ENCODE results near the gene KRT27. TPM values are rescaled to one million over a fixed set of nuclear protein-coding genes. Genes with fewer than 3 reads are reported as not detected.

The KRT27 gene
- total and polyA plus RNA-seq, 2 donors (not counting 3 experiments of a cell fraction or from before 2014, with no cell fraction given): not detected

DNA sequence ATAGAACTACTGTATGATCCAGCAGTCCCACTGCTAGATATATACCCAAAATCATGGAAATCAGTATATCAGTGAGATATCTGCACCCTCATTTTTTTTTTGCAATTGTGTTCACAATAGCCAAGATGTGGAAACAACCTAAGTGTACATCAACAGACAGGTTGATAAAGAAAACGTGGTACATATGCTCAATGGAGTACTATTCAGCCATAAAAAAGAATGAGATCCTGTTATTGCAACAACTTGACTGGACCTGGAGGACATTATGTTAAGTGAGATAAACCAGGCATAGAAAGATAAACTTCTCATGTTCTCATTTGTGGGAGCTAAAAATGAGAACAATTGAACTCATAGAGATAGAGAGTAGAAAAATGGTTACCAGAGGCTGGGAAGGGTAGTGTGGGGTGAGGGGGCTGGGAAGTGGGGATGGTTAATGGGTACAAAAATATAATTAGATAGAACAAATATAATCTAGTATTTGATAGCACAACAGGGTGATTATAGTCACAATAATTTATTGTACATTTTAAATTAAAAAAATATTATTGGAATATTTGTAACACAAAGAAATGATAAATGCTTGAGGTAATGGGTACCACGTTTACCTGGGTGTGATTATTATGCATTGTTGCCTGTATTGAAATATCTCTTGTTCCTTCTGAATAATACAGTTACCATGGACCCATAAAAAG lies 47.9 kb upstream of the KRT27 start:
- Histone ChIP-seq H3K9me3 (replicated peaks; ENCODE audit: control insufficient read depth, insufficient read depth, low read length) (no peaks in the 10 kb centered on the region), H3K4me3 (replicated peaks in 1 of 3; ENCODE audit: insufficient read depth in 1 of 3, low read depth in 1 of 3, low read length in 3 of 3) (no peak overlapping the region), H3K27me3 (ENCODE audit: control insufficient read depth in 2 of 2, insufficient read depth in 2 of 2, low read length in 2 of 2) (no peaks in the 10 kb centered on the region), H3K79me2 (ENCODE audit: control insufficient read depth, insufficient read depth, low read length) (no peaks in the 10 kb centered on the region), H3K9me1 (replicated peaks; ENCODE audit: control insufficient read depth, extremely low read depth, insufficient read depth, low read length) (no peaks in the 10 kb centered on the region), H3K9ac (replicated peaks; ENCODE audit: extremely low read depth, insufficient read depth, low read length) (no peak overlapping the region), H3K4me1 (ENCODE audit: control insufficient read depth, extremely low read depth, insufficient read depth, low read length) (no peaks in the 10 kb centered on the region), H3K27ac (ENCODE audit: insufficient read depth, low read depth, low read length) (no peak overlapping the region), H3K4me2 (ENCODE audit: insufficient read depth, low read length) (no peak overlapping the region), H3K36me3 (ENCODE audit: control insufficient read depth in 2 of 2, extremely low read depth in 1 of 2, insufficient read depth in 2 of 2, low read length in 2 of 2) (no peaks in the 10 kb centered on the region), H4K20me1 (replicated peaks; ENCODE audit: control insufficient read depth, extremely low read depth, insufficient read depth, low read length) (no peaks in the 10 kb centered on the region), H2AFZ (ENCODE audit: low read depth, low read length) (no peak overlapping the region)
- DNase-seq (ENCODE audit: low read depth, low spot score) (no peak), FAIRE-seq (no peak)
- BruUV-seq (replicated peaks): no TSS peak
- dilution Hi-C loops (cut with MboI; ENCODE audit: extremely low pct_ligation_motif_present, low sequenced_read_pairs) (no loop called here), intact Hi-C loops (cut with micrococcal nuclease) (no loop called here)
- CTCF ChIA-PET: no interaction called here
- POLR2A ChIA-PET: no interaction called here
- TF ChIP-seq MYC (IDR thresholded peaks at IDR 0.05; ENCODE audit: low read depth, low read length): no peak
- no peak for TF ChIP-seq FOS (IDR thresholded peaks at IDR 0.05; ENCODE audit: borderline replicate concordance, insufficient read depth, low read length)
- no peak for TF ChIP-seq JUN (IDR thresholded peaks at IDR 0.05; ENCODE audit: borderline replicate concordance, insufficient read depth, insufficient read length, low read depth)
- TF ChIP-seq POLR2AphosphoS5 (IDR thresholded peaks at IDR 0.05; ENCODE audit: insufficient read depth, low read depth, low read length): no peak
- TF ChIP-seq EZH2 (IDR thresholded peaks at IDR 0.05; ENCODE audit: borderline replicate concordance, low read depth, low read length, severe bottlenecking): no peak
- TF ChIP-seq, protein P1, sequence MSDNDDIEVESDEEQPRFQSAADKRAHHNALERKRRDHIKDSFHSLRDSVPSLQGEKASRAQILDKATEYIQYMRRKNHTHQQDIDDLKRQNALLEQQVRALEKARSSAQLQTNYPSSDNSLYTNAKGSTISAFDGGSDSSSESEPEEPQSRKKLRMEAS (IDR thresholded peaks at IDR 0.05; ENCODE audit: insufficient read depth, insufficient read length): no peak
- no peak for TF ChIP-seq GATA2 (IDR thresholded peaks at IDR 0.05; ENCODE audit: insufficient read depth, insufficient read length, low read depth, low read length)
- TF ChIP-seq, protein P2, sequence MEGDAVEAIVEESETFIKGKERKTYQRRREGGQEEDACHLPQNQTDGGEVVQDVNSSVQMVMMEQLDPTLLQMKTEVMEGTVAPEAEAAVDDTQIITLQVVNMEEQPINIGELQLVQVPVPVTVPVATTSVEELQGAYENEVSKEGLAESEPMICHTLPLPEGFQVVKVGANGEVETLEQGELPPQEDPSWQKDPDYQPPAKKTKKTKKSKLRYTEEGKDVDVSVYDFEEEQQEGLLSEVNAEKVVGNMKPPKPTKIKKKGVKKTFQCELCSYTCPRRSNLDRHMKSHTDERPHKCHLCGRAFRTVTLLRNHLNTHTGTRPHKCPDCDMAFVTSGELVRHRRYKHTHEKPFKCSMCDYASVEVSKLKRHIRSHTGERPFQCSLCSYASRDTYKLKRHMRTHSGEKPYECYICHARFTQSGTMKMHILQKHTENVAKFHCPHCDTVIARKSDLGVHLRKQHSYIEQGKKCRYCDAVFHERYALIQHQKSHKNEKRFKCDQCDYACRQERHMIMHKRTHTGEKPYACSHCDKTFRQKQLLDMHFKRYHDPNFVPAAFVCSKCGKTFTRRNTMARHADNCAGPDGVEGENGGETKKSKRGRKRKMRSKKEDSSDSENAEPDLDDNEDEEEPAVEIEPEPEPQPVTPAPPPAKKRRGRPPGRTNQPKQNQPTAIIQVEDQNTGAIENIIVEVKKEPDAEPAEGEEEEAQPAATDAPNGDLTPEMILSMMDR (IDR thresholded peaks at IDR 0.05; ENCODE audit: extremely low read depth in 1 of 2, insufficient read depth in 1 of 2, low read depth in 1 of 2, low read length in 2 of 2): no peak
- no peak for TF ChIP-seq POLR2A (IDR thresholded peaks at IDR 0.05; ENCODE audit: low read depth, low read length)
